Activated T-cell treated with anti-CD3 and anti-CD28 coated beads, Interleukin-2, amount 50 U/mL, for 4 hours (primary cell): Measurements from ENCODE around the gene MIP. TPM values are rescaled to one million over a fixed set of nuclear protein-coding genes. Genes with fewer than 3 reads are reported as not detected.
A peak's percentile ranks its signal among the peaks of the same experiment; 100 is the strongest.
"Not testable (repeated sequence)": the region's sequence is repeated elsewhere in the genome, so short reads cannot be mapped to it uniquely, and the experiment has no call there.

Experiments used
- ATAC-seq, 2 donors: fragments of 200-7000 bp; cut with Tn5 transposase; one replicate each; pipeline ENCODE4 v1.10.0; 2021
- DNase-seq: peaks from one replicate; pipeline ENCODE4 v3.0.0-alpha.2; 2020
- H3K27me3 Mint-ChIP-seq: one replicate; pipeline ENCODE4 v1.8.0; 2021; ENCODE audit warnings: low read depth, mixed read lengths
- H3K36me3 Mint-ChIP-seq: one replicate; pipeline ENCODE4 v1.8.0; 2022; ENCODE audit warnings: mixed read lengths; ENCODE audit not compliant: insufficient read depth
- H3K4me1 Mint-ChIP-seq: one replicate; pipeline ENCODE4 v1.8.0; 2021; ENCODE audit warnings: low read depth, mixed read lengths
- H3K4me3 Mint-ChIP-seq: one replicate; pipeline ENCODE4 v1.8.0; 2021; ENCODE audit warnings: mild to moderate bottlenecking, moderate library complexity, mixed read lengths
- H3K9me3 Mint-ChIP-seq: one replicate; pipeline ENCODE4 v1.8.0; 2021; ENCODE audit warnings: mixed read lengths
- total RNA-seq, 3 donors: library from RNA; stranded (reverse); gene quantifications; one replicate each; pipeline ENCODE4 v1.2.1, GENCODE V29; 2021

Gene MIP
- total RNA-seq, 3 donors from 2014 or later, result 0.08 TPM; not detected in 2

- not testable (repeated sequence) for DNase-seq, H3K4me1 Mint-ChIP-seq, ATAC-seq, H3K9me3 Mint-ChIP-seq, H3K4me3 Mint-ChIP-seq, H3K27me3 Mint-ChIP-seq, H3K36me3 Mint-ChIP-seq
These were observed 11.2 kb downstream of the MIP start for GRCh38 chr12:56443208-56443607.

GRCh38 chr12:56437430-56438176 lies 16.9 kb downstream of the MIP start:
- no peaks in the 10 kb centered on the region for H3K36me3 Mint-ChIP-seq
- DNase-seq (no peak), ATAC-seq (no peak)
- H3K27me3 Mint-ChIP-seq, result no peaks in the 10 kb centered on the region
- H3K4me3 Mint-ChIP-seq, result no peak overlapping the region
- H3K4me1 Mint-ChIP-seq, result no peaks in the 10 kb centered on the region
- no peaks in the 10 kb centered on the region for H3K9me3 Mint-ChIP-seq

GRCh38 chr12:56434828-56435227 lies 19.6 kb downstream of the MIP start:
- no peak overlapping the region for H3K4me3 Mint-ChIP-seq
- H3K27me3 Mint-ChIP-seq, result no peaks in the 10 kb centered on the region
- peaks cover 10% of the 10 kb centered on the region for H3K36me3 Mint-ChIP-seq
- DNase-seq (no peak), ATAC-seq (no peak)
- no peaks in the 10 kb centered on the region for H3K9me3 Mint-ChIP-seq
- no peaks in the 10 kb centered on the region for H3K4me1 Mint-ChIP-seq

DNA sequence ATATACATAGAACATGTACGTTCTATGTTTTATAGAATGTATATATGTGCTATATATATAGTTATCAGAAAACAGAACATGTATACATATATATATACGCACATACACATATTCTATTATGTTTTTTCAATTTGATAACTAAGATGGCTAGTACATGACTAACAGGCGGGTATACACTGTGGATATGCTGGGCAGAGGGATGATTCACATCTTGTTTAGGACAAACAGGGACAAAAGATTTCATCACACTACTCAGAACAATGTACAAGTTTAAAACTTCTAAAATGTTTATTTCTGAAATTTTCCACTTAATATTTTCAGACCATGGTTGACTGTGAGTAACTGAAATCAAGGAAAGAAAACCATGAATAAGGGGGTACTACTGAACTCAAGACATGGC lies 22.6 kb downstream of the MIP start:
- H3K36me3 Mint-ChIP-seq, result peaks cover 15% of the 10 kb centered on the region
- no peaks in the 10 kb centered on the region for H3K4me1 Mint-ChIP-seq
- H3K27me3 Mint-ChIP-seq, result no peaks in the 10 kb centered on the region
- ATAC-seq (no peak), DNase-seq (no peak)
- H3K4me3 Mint-ChIP-seq, result no peak overlapping the region
- no peaks in the 10 kb centered on the region for H3K9me3 Mint-ChIP-seq

- DNase-seq (no peak), ATAC-seq (no peak)
- Mint-ChIP-seq H3K9me3 (no peaks in the 10 kb centered on the region), H3K36me3 (peaks cover 15% of the 10 kb centered on the region), H3K27me3 (no peaks in the 10 kb centered on the region), H3K4me3 (no peak overlapping the region), H3K4me1 (no peaks in the 10 kb centered on the region)
These were observed 23.2 kb downstream of the MIP start for GRCh38 chr12:56431288-56431687.

- no peaks in the 10 kb centered on the region for H3K9me3 Mint-ChIP-seq
- no peak overlapping the region for H3K4me3 Mint-ChIP-seq
- DNase-seq (no peak), ATAC-seq (no peak)
- peaks cover 28% of the 10 kb centered on the region for H3K36me3 Mint-ChIP-seq
- H3K4me1 Mint-ChIP-seq, result peaks cover 9% of the 10 kb centered on the region
- H3K27me3 Mint-ChIP-seq, result no peaks in the 10 kb centered on the region
These were observed 28.5 kb downstream of the MIP start for GRCh38 chr12:56425940-56426438.

DNA sequence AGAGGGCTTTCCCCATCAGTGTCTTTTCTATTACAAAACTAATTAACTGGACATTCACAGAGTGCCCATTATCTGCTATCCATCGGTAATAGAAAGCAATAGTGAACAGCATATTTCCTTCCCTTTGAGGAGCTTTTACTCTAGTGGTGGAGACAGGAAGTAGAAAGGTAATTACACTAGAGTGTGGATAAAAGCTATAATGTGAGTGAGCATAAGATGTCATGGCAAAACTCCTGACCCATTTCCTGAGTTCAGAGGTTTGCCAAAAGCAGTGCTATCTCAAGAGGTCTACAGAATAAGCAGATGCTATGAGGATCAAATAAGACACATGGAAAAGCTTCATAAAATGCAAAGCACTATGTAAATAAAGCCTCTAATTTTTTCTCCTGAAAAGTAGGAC lies 29.3 kb downstream of the MIP start:
- Mint-ChIP-seq H3K4me3 (no peak overlapping the region), H3K9me3 (no peaks in the 10 kb centered on the region), H3K4me1 (peaks cover 9% of the 10 kb centered on the region), H3K27me3 (no peaks in the 10 kb centered on the region), H3K36me3 (peaks cover 34% of the 10 kb centered on the region)
- no peak for DNase-seq
- ATAC-seq, result peak in 1 of 2 donors; percentile 43

DNA sequence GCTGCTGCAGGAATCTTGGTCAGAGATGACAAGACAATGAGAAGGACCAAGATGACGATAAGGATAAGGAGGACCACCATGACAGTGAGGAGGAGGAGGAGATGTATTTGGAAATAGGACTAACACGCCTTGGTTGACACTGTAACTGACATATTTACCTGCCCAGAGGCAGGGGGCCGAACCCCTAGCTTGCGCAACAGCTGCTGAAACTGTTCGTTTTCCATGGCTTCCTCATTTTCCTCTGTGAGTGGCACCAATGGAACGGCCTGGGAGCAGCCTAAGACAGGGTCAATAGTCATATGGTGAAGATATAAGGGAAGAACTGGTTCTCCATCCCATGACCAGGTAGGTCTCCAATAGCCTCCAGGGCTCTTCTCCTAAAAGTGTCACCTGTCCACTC lies 34.0 kb downstream of the MIP start:
- no peaks in the 10 kb centered on the region for H3K27me3 Mint-ChIP-seq
- no peak overlapping the region for H3K4me3 Mint-ChIP-seq
- ATAC-seq (no peak), DNase-seq (no peak)
- H3K4me1 Mint-ChIP-seq, result peaks cover 8% of the 10 kb centered on the region
- no peaks in the 10 kb centered on the region for H3K9me3 Mint-ChIP-seq
- H3K36me3 Mint-ChIP-seq, result peaks cover 34% of the 10 kb centered on the region

DNA sequence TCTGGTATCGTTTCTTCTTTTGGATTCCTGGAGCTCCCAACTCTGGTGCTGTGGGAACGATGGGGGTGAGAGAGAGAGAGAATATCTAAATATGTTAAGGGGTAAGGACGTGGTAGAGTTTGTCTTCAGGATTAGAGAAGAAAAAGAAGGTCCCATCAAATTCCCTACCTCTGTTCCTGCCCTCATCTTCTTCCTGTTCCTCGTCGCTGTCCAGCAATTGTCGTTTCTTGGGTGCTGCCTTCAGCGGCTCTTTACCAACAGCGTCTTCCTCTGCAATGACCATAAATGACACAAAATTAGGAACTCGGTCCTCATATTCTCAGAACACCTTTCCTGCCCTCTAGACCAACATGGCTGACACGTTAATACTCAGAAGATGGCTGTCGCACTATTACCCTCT lies 36.7 kb downstream of the MIP start:
- Mint-ChIP-seq H3K36me3 (peaks cover 22% of the 10 kb centered on the region), H3K9me3 (no peaks in the 10 kb centered on the region), H3K4me1 (no peaks in the 10 kb centered on the region), H3K4me3 (no peak overlapping the region), H3K27me3 (no peaks in the 10 kb centered on the region)
- ATAC-seq (no peak), DNase-seq (no peak)

DNA sequence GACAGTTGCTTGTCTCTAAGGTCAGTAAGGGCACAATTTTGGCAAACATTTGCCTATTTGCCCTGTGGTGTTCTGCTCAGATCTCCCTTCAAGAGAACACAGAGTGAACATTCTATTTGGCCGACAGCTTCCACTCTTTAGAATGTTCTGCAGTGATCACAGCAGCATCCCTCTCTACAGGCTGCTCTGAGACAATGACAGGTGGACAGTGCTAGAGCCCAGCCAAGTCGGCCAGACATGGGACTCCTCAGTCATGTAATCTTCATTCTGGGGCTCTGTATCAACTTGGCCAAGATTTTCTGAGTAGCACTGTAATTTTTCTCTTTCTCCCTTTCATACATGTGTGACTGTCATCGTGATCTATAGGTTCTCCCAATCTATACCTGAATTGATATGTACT lies 40.1 kb downstream of the MIP start:
- peaks cover 7% of the 10 kb centered on the region for H3K36me3 Mint-ChIP-seq
- H3K27me3 Mint-ChIP-seq, result no peaks in the 10 kb centered on the region
- no peaks in the 10 kb centered on the region for H3K9me3 Mint-ChIP-seq
- DNase-seq, result no peak
- no peaks in the 10 kb centered on the region for H3K4me1 Mint-ChIP-seq
- ATAC-seq, result no peak
- H3K4me3 Mint-ChIP-seq, result no peak overlapping the region

DNA sequence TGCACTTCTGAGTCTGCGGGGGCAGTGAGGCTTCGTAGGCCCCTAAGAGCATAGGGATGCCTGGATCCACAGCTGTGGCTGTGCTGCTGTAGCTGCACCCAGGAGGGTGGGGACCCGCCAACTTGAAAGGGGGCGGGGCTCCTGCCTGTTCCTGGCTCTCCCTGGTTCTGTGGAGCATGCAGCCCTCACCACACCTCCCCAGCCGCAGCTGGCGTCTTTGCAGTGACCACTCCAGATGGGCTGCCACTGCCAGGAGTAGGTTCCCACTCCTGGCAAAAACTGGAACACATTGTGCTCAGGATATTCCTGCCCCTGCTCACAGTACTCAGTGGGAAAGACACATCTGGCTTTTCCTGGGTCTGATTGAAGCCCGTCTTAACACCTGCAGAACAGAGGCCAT lies 41.1 kb downstream of the MIP start:
- no peak overlapping the region for H3K4me3 Mint-ChIP-seq
- ATAC-seq, result no peak
- no peaks in the 10 kb centered on the region for H3K9me3 Mint-ChIP-seq
- H3K36me3 Mint-ChIP-seq, result peaks cover 3% of the 10 kb centered on the region
- H3K4me1 Mint-ChIP-seq, result no peaks in the 10 kb centered on the region
- no peaks in the 10 kb centered on the region for H3K27me3 Mint-ChIP-seq
- no peak for DNase-seq

DNA sequence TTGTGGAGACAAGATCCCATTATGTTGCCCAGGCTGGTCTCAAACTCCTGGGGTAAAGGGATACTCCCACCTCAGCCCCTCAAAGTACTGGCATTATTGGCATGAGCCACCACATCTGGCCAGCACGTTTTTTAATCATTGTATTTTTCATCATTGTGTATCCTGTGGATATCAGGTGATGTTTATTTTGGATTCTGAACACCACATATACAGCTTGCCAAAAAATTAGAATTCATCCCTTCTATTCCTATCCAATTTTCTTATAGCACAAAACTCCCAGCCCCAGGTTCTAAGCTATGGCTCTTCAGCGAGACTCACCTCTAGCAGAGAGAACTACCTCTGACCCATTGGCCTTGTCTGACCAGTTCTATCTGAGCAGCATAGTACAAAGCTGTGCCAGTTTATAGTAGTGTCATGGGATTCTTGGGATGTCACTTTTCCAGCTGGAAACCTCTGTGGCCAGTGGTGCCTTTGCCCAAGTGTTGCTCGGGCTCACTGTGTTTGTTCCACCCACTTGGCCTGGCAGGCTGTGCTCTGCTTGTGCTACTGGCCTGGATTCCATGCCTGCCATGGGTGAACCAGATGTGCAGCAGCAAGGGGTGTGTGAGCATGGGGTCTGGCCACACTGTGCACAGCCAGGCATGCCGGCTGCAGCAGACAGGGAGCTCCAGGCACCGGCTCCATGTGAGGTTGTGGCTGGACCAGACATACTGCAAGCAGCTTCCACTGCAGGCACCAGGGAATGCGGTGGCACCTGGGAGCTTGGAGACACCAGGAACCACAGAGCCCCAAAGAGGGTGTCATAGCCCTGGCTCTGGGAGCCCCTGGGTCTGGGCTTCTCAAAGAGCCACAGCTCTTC lies 42.4 kb downstream of the MIP start:
- H3K36me3 Mint-ChIP-seq, result no peaks in the 10 kb centered on the region
- no peaks in the 10 kb centered on the region for H3K9me3 Mint-ChIP-seq
- ATAC-seq (no peak), DNase-seq (no peak)
- H3K4me3 Mint-ChIP-seq, result no peak overlapping the region
- H3K27me3 Mint-ChIP-seq, result no peaks in the 10 kb centered on the region
- H3K4me1 Mint-ChIP-seq, result no peaks in the 10 kb centered on the region

DNA sequence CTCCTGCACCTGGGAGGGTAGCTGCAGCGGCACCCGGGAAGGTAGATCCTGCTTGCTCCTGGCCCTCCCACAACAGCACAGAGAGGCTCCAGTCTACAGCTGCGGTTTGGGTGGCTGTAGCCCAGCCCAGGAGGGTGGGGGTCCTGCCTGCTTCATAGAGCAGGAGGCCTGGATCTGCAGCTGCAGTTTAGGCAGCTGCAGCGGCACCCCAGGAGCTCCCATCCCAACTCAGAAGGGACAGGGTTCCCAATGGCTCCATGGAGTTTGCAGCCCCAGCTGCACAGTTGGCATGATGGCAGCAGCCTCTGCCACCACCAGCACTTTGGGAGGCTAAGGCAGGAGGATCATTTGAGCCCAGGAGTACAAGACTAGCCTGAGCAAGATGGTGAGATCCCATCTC lies 43.7 kb downstream of the MIP start:
- no peaks in the 10 kb centered on the region for H3K9me3 Mint-ChIP-seq
- H3K27me3 Mint-ChIP-seq, result no peaks in the 10 kb centered on the region
- H3K4me3 Mint-ChIP-seq, result no peak overlapping the region
- no peaks in the 10 kb centered on the region for H3K4me1 Mint-ChIP-seq
- no peak for ATAC-seq
- no peaks in the 10 kb centered on the region for H3K36me3 Mint-ChIP-seq
- no peak for DNase-seq

GRCh38 chr12:56408799-56409417 lies 45.5 kb downstream of the MIP start:
- H3K36me3 Mint-ChIP-seq, result no peaks in the 10 kb centered on the region
- H3K4me3 Mint-ChIP-seq, result no peak overlapping the region
- no peaks in the 10 kb centered on the region for H3K4me1 Mint-ChIP-seq
- DNase-seq (no peak), ATAC-seq (no peak)
- H3K27me3 Mint-ChIP-seq, result no peaks in the 10 kb centered on the region
- no peaks in the 10 kb centered on the region for H3K9me3 Mint-ChIP-seq
